Stimulated activated CD4-positive, alpha-beta T cell treated with anti-CD3 and anti-CD28 coated beads, TNF-alpha, amount 100 ng/mL, for 1 hour (primary cell): ENCODE data around the gene LRRC3C.

Experiments
- DNase-seq, 3 donors: peaks; one replicate each; pipeline ENCODE4 v3.0.0-alpha.2; 2020; ENCODE audit warnings: low read depth in 3 of 3, low spot score in 1 of 3

Gene LRRC3C

GRCh38 chr17:39923836-39924690 lies 3.5 kb upstream of the LRRC3C start:
- no peak for DNase-seq

GRCh38 chr17:39924691-39925055 lies 2.9 kb upstream of the LRRC3C start:
- DNase-seq, result no peak

- DNase-seq, result no peak
Measured at GRCh38 chr17:39925282-39926134, 2.0 kb upstream of the LRRC3C start.

GRCh38 chr17:39926135-39926587 lies 1.4 kb upstream of the LRRC3C start:
- no peak for DNase-seq

- DNase-seq, result peak; percentile 15 to 24 (median 21)
Measured at GRCh38 chr17:39926588-39927100, 888 bp upstream of the LRRC3C start.

- no peak for DNase-seq
Measured at GRCh38 chr17:39927929-39928857, 661 bp downstream of the LRRC3C start.

GRCh38 chr17:39928858-39929645 lies 1.5 kb downstream of the LRRC3C start:
- DNase-seq, result no peak

GRCh38 chr17:39929646-39930407 lies 2.3 kb downstream of the LRRC3C start:
- no peak for DNase-seq

GRCh38 chr17:39933912-39934311 lies 6.4 kb downstream of the LRRC3C start:
- no peak for DNase-seq

- DNase-seq, result no peak
Measured at GRCh38 chr17:39934324-39934723, 6.8 kb downstream of the LRRC3C start.

- no peak for DNase-seq
Measured at GRCh38 chr17:39935909-39936308, 8.4 kb downstream of the LRRC3C start.

- DNase-seq, result no peak
Measured at GRCh38 chr17:39937447-39937846, 9.9 kb downstream of the LRRC3C start.

GRCh38 chr17:39938140-39938869 lies 10.8 kb downstream of the LRRC3C start:
- no peak for DNase-seq

GRCh38 chr17:39939106-39939505 lies 11.6 kb downstream of the LRRC3C start:
- DNase-seq, result no peak

- DNase-seq, result no peak
Measured at GRCh38 chr17:39939588-39940419, 12.3 kb downstream of the LRRC3C start.

GRCh38 chr17:39943702-39944392 lies 16.3 kb downstream of the LRRC3C start:
- DNase-seq, result no peak

- DNase-seq, result no peak
Measured at GRCh38 chr17:39944393-39944711, 16.8 kb downstream of the LRRC3C start.
